Ovary (tissue), 3 donors: ENCODE data around the gene RBBP8.

Experiments used
- CTCF ChIP-seq, 3 donors: fragments of 450-650 bp in 2 of 3; fragments of 200-600 bp in 1 of 3; IDR thresholded peaks; one replicate each; pipeline versions ENCODE4 v1.5.1 to v1.8.0; 2016 to 2022; ENCODE audit warnings: antibody characterized with exemption in 3 of 3, mild to moderate bottlenecking in 1 of 3
- POLR2A ChIP-seq: fragments of 450-650 bp; IDR thresholded peaks from one replicate; pipeline ENCODE4 v1.6.1; 2017; ENCODE audit warnings: antibody characterized with exemption, mild to moderate bottlenecking, moderate library complexity
- donor health status: DM: no; HTN: no; CAD: no.

- TF ChIP-seq CTCF (IDR thresholded peaks at IDR 0.05), result no peak
- no peak for TF ChIP-seq POLR2A
Observed at GRCh38 chr18:23037646-23038045, 104.5 kb downstream of the RBBP8 start.
